ENCODE measurements around the gene ACTN1. TPM values are rescaled to one million over a fixed set of nuclear protein-coding genes. Genes with fewer than 3 reads are reported as not detected.

ACTN1 gene
- total and polyA plus RNA-seq, 2 of the 8 experiments (the other 6 are each of a cell fraction or from before 2014, with no cell fraction given), result 236 to 262 TPM

DNA sequence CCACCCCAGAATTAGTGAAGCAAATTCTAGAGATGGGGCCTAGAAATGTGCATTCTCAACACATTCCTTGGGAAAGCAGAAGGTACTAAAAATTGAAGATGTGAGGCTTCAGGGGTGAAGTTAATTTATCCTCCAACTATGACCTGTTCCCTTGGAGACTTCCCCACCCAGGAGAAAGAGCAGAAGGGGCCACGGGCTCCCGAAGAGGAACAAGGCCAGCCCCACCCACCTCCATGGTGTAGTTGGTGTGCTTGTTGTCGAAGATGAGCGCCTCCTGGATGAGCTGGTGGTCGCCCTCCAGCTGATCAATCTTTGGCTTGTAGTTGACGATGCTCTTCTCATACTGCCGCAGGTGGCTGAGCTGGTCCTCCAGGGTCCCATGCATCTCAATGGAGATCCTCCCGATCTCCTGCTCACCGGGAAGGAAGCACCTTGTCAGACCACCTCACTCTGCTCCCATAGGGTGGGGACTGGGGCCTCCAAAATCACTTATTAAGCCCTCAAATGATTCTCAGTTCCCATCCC is 98.5 kb downstream of the ACTN1 start:
- Histone ChIP-seq H3K27me3 (replicated peaks in 1 of 4; ENCODE audit: control insufficient read depth in 3 of 4, extremely low read depth in 1 of 4, insufficient read depth in 3 of 4, low read length in 3 of 4) (no peaks in the 10 kb centered on the region), H2BK5ac (ENCODE audit: low read depth, low read length) (no peak overlapping the region), H2BK15ac (ENCODE audit: low read length) (no peak overlapping the region), H3K56ac (replicated peaks; ENCODE audit: insufficient read length, low read depth, low read length) (no peak overlapping the region), H3K23ac (ENCODE audit: insufficient read length) (no peak overlapping the region), H3K9me3 (ENCODE audit: insufficient read depth in 2 of 2, low read depth in 1 of 2, low read length in 1 of 2) (no peaks in the 10 kb centered on the region), H3K4me3 (ENCODE audit: extremely low read depth in 1 of 4, insufficient read depth in 2 of 4, low read depth in 3 of 4, low read length in 4 of 4) (no peak overlapping the region), H3K79me1 (ENCODE audit: low read depth, low read length) (no peaks in the 10 kb centered on the region), H3K14ac (ENCODE audit: insufficient read length) (no peak overlapping the region), H3K9ac (replicated peaks in 1 of 4; ENCODE audit: extremely low read depth in 1 of 4, low read depth in 3 of 4, low read length in 3 of 4) (no peak overlapping the region), H3K4me1 (replicated peaks in 1 of 4; ENCODE audit: control insufficient read depth in 3 of 4, insufficient read depth in 4 of 4, low read length in 3 of 4) (no peaks in the 10 kb centered on the region), H2BK20ac (ENCODE audit: low read length) (no peak overlapping the region), H3K27ac (ENCODE audit: low read depth, low read length) (no peak overlapping the region), H3K79me2 (ENCODE audit: control insufficient read depth in 1 of 2, insufficient read depth in 2 of 2, low read length in 2 of 2) (no peaks in the 10 kb centered on the region), H3K18ac (ENCODE audit: extremely low read depth, low read length) (no peak overlapping the region), H4K91ac (replicated peaks; ENCODE audit: insufficient read length, low read length) (no peak overlapping the region), H2AK5ac (ENCODE audit: low read depth, low read length) (no peak overlapping the region), H2BK12ac (ENCODE audit: low read depth, low read length) (no peak overlapping the region), H4K5ac (ENCODE audit: insufficient read length, low read depth, low read length) (no peak overlapping the region), H4K20me1 (replicated peaks in 1 of 2; ENCODE audit: control insufficient read depth in 1 of 2, insufficient read depth in 2 of 2, low read length in 2 of 2) (peaks cover 0 to 11% of the 10 kb centered on the region in 2 experiments), H4K8ac (ENCODE audit: extremely low read depth, insufficient read depth, low read length) (no peak overlapping the region), H3K4me2 (ENCODE audit: insufficient read depth in 1 of 2, low read depth in 2 of 2, low read length in 2 of 2) (no peak overlapping the region), H3K23me2 (ENCODE audit: low read depth, low read length) (no peaks in the 10 kb centered on the region), H3K36me3 (ENCODE audit: control insufficient read depth in 2 of 4, insufficient read depth in 4 of 4, low read length in 3 of 4) (peaks cover 37 to 89% (median 77%) of the 10 kb centered on the region in 4 experiments), H3K4ac (replicated peaks; ENCODE audit: insufficient read length, low read depth, low read length) (no peak overlapping the region), H2AFZ (ENCODE audit: low read length) (no peak overlapping the region), H2BK120ac (replicated peaks; ENCODE audit: low read depth, low read length) (no peak overlapping the region)
- POLR2A ChIA-PET (ENCODE audit: partially characterized antibody), result no interaction called here
- TF ChIP-seq CHD1 (IDR thresholded peaks at IDR 0.05; ENCODE audit: low read depth, low read length) (no peak), POLR2AphosphoS5 (IDR thresholded peaks at IDR 0.05; ENCODE audit: low read depth, low read length) (no peak), KDM5A (IDR thresholded peaks at IDR 0.05; ENCODE audit: low read length) (no peak), TAF1 (IDR thresholded peaks at IDR 0.05; ENCODE audit: low read depth, low read length) (no peak), POU5F1 (IDR thresholded peaks at IDR 0.05; ENCODE audit: low read depth, low read length) (no peak), HDAC6 (IDR thresholded peaks at IDR 0.05; ENCODE audit: low read depth, low read length) (no peak), POLR2A (IDR thresholded peaks at IDR 0.05; ENCODE audit: control extremely low read depth in 1 of 2, low read depth in 2 of 2, low read length in 2 of 2) (no peak), SP4 (IDR thresholded peaks at IDR 0.05; ENCODE audit: low read length) (no peak), SRF (IDR thresholded peaks at IDR 0.05; ENCODE audit: low read depth, low read length) (no peak), ASH2L (IDR thresholded peaks at IDR 0.05; ENCODE audit: low read length) (no peak), SP2 (IDR thresholded peaks at IDR 0.05; ENCODE audit: low read length) (no peak), JUN (IDR thresholded peaks at IDR 0.05; ENCODE audit: low read depth, low read length) (no peak), TBP (IDR thresholded peaks at IDR 0.05; ENCODE audit: low read depth, low read length) (no peak), EP300 (IDR thresholded peaks at IDR 0.05; ENCODE audit: borderline replicate concordance in 1 of 2, low read depth in 2 of 2, low read length in 2 of 2) (no peak)
- TF ChIP-seq, protein P1, sequence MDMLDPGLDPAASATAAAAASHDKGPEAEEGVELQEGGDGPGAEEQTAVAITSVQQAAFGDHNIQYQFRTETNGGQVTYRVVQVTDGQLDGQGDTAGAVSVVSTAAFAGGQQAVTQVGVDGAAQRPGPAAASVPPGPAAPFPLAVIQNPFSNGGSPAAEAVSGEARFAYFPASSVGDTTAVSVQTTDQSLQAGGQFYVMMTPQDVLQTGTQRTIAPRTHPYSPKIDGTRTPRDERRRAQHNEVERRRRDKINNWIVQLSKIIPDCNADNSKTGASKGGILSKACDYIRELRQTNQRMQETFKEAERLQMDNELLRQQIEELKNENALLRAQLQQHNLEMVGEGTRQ (IDR thresholded peaks at IDR 0.05; ENCODE audit: low read length), result no peak
- FAIRE-seq, result no peak
- CTCF ChIA-PET (ENCODE audit: partially characterized antibody), result interaction anchor here (0.9 to 2.1 kb wide), 2 partner anchors 22 to 36 kb away, joined by 3 to 5 read pairs; no protein-coding TSS in a partner anchor
- no peak for DNase-seq (ENCODE audit: low read depth in 1 of 2, low spot score in 2 of 2)
- 90% methylated on average over 9 of the region's 9 CpGs; no CpG with 5 or more reads in 1 of the 2 experiments for WGBS, 2 experiments (ENCODE audit: extremely low coverage in 1 of 2, insufficient coverage in 1 of 2, insufficient read length in 1 of 2, insufficient replicate concordance in 2 of 2, low coverage in 1 of 2, low lambda C conversion rate in 2 of 2, missing lambda C conversion rate in 1 of 2)

All from H1 (cell line).